Smooth muscle cell (in vitro differentiated cells): ENCODE data around the gene MICAL3. TPM values are rescaled to one million over a fixed set of nuclear protein-coding genes. Genes with fewer than 3 reads are reported as not detected.

Source experiments
- DNase-seq: peaks from one replicate; lab custom pipeline; 2025; ENCODE audit not compliant: unreplicated experiment; lab: John Stamatoyannopoulos, UW
- H2AFZ ChIP-seq: fragments of 200-600 bp; sonication (generic); 2 replicates; pipeline ENCODE4 v1.6.0; 2016; ENCODE audit warnings: antibody characterized with exemption, low read depth, mild to moderate bottlenecking
- H3F3A ChIP-seq: fragments of 200-600 bp; sonication (generic); 2 replicates; pipeline ENCODE4 v1.6.0; 2017; ENCODE audit warnings: antibody characterized with exemption, low read depth
- H3K27ac ChIP-seq: fragments of 200-600 bp; sonication (generic); 2 replicates; pipeline ENCODE4 v1.5.1; 2016; ENCODE audit warnings: low read depth, mild to moderate bottlenecking
- H3K27me3 ChIP-seq: fragments of 200-600 bp; sonication (generic); 2 replicates; pipeline ENCODE4 v1.6.1; 2016; ENCODE audit warnings: low read depth, mild to moderate bottlenecking
- H3K36me3 ChIP-seq: fragments of 200-600 bp; sonication (generic); 2 replicates; pipeline ENCODE4 v1.5.1; 2016; ENCODE audit warnings: low read depth
- H3K4me1 ChIP-seq: fragments of 200-600 bp; sonication (generic); 2 replicates; pipeline ENCODE4 v1.5.1; 2016; ENCODE audit warnings: low read depth
- H3K4me2 ChIP-seq: fragments of 200-600 bp; sonication (generic); 2 replicates; pipeline ENCODE4 v1.6.0; 2016; ENCODE audit warnings: mild to moderate bottlenecking
- H3K4me3 ChIP-seq: fragments of 200-600 bp; sonication (generic); 2 replicates; pipeline ENCODE4 v1.5.1; 2016; ENCODE audit warnings: mild to moderate bottlenecking
- H3K79me2 ChIP-seq: fragments of 200-600 bp; sonication (generic); 2 replicates; pipeline ENCODE4 v1.6.0; 2016; ENCODE audit warnings: low read depth, mild to moderate bottlenecking
- H3K9ac ChIP-seq: fragments of 200-600 bp; sonication (generic); 2 replicates; pipeline ENCODE4 v1.6.0; 2016; ENCODE audit warnings: low read depth
- H3K9me3 ChIP-seq: fragments of 200-600 bp; sonication (generic); replicated peaks from 2 replicates; pipeline ENCODE4 v1.5.1; 2016; ENCODE audit warnings: low read depth
- H4K20me1 ChIP-seq: fragments of 200-600 bp; sonication (generic); 2 replicates; pipeline ENCODE4 v1.6.0; 2016; ENCODE audit warnings: low read depth
- WGBS: methylation state at CpG from one replicate; pipeline ENCODE4 v1.1.7; 2016; ENCODE audit warnings: low lambda C conversion rate; 5-methylcytosine and 5-hydroxymethylcytosine counted together
- polyA plus RNA-seq: library from polyadenylated mRNA; unstranded; fragments of >200 nt; fragmentation: Nextera tagmentation; extraction: Ambion mirVana; gene quantifications from 2 replicates; pipeline ENCODE4 v1.2.1, GENCODE V29; 2016
- total RNA-seq: library from RNA; depleted of rRNA; stranded (reverse); fragments of >200 nt; gene quantifications from 2 replicates; pipeline ENCODE4 v1.2.3, GENCODE V29; 2014
- TF ChIP-seq, protein P1 (sequence below): fragments of 200-600 bp; sonication (generic); IDR thresholded peaks from 2 replicates; pipeline ENCODE4 v1.5.1; 2017; ENCODE audit warnings: borderline replicate concordance, mild to moderate bottlenecking, antibody characterized with exemption; ENCODE audit not compliant: insufficient read depth, poor library complexity, severe bottlenecking

The MICAL3 gene
- total and polyA plus RNA-seq, 2 experiments from 2014 or later, result 3.1 to 28.6 TPM

DNA sequence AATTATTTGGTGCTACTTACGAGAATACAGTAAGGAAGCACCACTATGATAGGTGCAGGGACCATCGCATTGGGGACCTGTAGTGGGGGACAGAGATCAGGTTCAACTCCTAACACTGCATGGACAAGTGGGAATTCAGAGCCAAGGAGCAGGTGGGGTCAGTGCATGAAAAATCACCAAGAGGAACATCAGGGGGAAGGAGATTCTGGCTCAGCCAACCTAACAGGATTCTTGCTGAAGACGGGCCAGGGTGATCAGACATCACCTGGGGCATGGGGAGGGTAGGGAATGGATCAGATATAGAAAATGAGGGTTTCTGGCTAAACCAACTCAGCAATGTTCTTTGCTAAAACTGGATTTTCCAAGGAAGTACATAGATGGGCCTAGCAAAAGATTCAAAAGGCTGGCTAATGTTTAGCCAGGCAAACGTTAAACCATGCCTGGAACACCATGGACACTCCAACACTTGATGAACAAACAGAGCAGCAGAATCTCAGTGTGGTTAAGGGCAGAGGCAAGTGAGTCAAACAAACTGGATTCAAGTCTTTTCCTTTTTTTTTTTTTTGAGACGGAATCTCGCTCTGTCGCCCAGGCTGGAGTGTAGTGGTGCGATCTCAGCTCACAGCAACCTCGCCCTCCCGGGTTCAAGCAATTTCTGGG, 70.0 kb downstream of the MICAL3 start:
- Histone ChIP-seq H3K36me3 (no peaks in the 10 kb centered on the region), H3K27me3 (no peaks in the 10 kb centered on the region), H2AFZ (no peak overlapping the region), H3K79me2 (peaks cover 54% of the 10 kb centered on the region), H3K9me3 (no peaks in the 10 kb centered on the region), H3K4me2 (no peak overlapping the region), H3K27ac (no peak overlapping the region), H3K4me3 (no peak overlapping the region), H3F3A (peaks cover 6% of the 10 kb centered on the region), H3K4me1 (peaks cover 6% of the 10 kb centered on the region), H3K9ac (no peak overlapping the region), H4K20me1 (peaks cover 51% of the 10 kb centered on the region)
- DNase-seq, result no peak
- WGBS, result 97% methylated on average over 7 of the region's 10 CpGs
- TF ChIP-seq, protein P1, sequence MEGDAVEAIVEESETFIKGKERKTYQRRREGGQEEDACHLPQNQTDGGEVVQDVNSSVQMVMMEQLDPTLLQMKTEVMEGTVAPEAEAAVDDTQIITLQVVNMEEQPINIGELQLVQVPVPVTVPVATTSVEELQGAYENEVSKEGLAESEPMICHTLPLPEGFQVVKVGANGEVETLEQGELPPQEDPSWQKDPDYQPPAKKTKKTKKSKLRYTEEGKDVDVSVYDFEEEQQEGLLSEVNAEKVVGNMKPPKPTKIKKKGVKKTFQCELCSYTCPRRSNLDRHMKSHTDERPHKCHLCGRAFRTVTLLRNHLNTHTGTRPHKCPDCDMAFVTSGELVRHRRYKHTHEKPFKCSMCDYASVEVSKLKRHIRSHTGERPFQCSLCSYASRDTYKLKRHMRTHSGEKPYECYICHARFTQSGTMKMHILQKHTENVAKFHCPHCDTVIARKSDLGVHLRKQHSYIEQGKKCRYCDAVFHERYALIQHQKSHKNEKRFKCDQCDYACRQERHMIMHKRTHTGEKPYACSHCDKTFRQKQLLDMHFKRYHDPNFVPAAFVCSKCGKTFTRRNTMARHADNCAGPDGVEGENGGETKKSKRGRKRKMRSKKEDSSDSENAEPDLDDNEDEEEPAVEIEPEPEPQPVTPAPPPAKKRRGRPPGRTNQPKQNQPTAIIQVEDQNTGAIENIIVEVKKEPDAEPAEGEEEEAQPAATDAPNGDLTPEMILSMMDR, result no peak

DNA sequence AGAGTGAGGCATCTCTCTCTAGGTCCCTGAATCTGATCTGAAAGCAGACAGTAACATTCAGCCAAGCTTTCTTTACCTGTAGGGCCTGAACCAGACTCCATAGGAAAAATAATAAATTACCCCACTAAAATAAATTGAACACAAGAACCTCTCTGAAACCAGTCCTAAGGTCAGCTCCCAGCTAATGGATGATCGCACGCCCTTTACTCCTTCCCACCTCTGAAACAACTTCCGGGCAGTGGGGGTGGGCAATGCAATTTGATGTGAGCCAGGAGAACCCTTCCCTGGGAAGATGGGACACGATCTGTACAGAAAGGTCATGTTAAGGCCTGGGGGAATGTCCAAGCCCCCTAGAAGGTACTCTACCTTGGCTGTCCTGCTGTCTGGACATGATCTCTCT, 71.2 kb downstream of the MICAL3 start:
- H2AFZ ChIP-seq, result no peak overlapping the region
- H3K27me3 ChIP-seq, result no peaks in the 10 kb centered on the region
- TF ChIP-seq, protein P1, result no peak
- peaks cover 56% of the 10 kb centered on the region for H3K79me2 ChIP-seq
- H3K4me2 ChIP-seq, result no peak overlapping the region
- 94% methylated on average over 4 of the region's 4 CpGs for WGBS
- H3K27ac ChIP-seq, result no peak overlapping the region
- H3K4me1 ChIP-seq, result peaks cover 6% of the 10 kb centered on the region
- H4K20me1 ChIP-seq, result peaks cover 60% of the 10 kb centered on the region
- H3K9me3 ChIP-seq, result no peaks in the 10 kb centered on the region
- no peak overlapping the region for H3K9ac ChIP-seq
- H3K4me3 ChIP-seq, result no peak overlapping the region
- H3F3A ChIP-seq, result peaks cover 8% of the 10 kb centered on the region
- H3K36me3 ChIP-seq, result no peaks in the 10 kb centered on the region
- DNase-seq, result no peak

DNA sequence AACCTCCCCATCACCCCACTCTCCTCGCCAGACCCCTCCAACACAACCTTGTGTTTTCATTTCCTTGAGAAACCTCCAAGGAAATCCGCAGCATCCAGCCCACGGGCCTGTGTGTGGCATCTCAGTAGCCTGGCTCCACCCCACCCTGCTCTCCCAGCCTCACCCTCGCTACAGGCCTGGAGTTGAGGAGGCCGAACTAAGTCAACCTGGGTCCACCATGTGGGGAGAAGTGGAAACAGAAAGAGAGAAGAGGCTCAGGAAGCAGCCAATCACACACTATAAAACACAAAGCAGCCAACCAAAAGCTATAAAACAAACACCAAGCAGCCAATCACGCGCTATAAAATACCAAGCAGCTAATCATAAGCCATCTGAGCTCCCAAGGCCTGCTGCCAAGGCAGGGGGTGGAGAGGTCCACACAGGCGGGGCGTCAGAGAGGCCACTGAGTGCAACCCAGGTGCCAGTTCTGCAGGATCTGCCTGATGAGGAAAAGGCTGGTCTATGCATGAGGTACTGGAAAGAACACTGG, 72.0 kb downstream of the MICAL3 start:
- Histone ChIP-seq H3K79me2 (peaks cover 62% of the 10 kb centered on the region), H3K36me3 (no peaks in the 10 kb centered on the region), H3F3A (peaks cover 8% of the 10 kb centered on the region), H3K27ac (no peak overlapping the region), H3K27me3 (no peaks in the 10 kb centered on the region), H3K9ac (no peak overlapping the region), H4K20me1 (peaks cover 66% of the 10 kb centered on the region), H3K4me2 (no peak overlapping the region), H3K9me3 (no peaks in the 10 kb centered on the region), H2AFZ (no peak overlapping the region), H3K4me3 (no peak overlapping the region), H3K4me1 (peaks cover 6% of the 10 kb centered on the region)
- WGBS, result 97% methylated on average over 9 of the region's 9 CpGs
- TF ChIP-seq, protein P1, result no peak
- DNase-seq, result no peak

DNA sequence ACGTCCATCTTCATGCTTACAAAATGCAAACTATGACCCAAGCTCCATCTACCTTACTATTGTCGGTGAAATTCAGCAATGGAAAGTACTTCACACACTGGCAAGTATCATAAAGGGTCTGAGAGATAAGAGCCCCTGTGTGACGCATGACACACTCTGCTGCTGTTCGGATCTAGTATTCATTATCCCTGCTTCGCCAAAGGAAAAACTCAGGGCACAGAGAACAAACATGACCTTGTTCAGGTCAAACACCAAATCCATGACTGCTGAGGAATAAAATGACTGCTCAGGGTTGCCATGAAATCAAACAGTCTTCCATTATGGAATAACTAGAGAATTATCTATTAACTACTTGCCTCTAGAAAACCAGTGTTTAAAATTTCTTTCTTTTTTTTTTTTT, 73.0 kb downstream of the MICAL3 start:
- Histone ChIP-seq H3F3A (peaks cover 8% of the 10 kb centered on the region), H3K79me2 (peaks cover 66% of the 10 kb centered on the region), H3K27me3 (no peaks in the 10 kb centered on the region), H2AFZ (no peak overlapping the region), H3K4me2 (peak overlapping the region; percentile 15), H4K20me1 (peaks cover 76% of the 10 kb centered on the region), H3K4me3 (no peak overlapping the region), H3K9ac (no peak overlapping the region), H3K36me3 (no peaks in the 10 kb centered on the region), H3K9me3 (no peaks in the 10 kb centered on the region), H3K27ac (peak overlapping the region; percentile 29), H3K4me1 (peaks cover 13% of the 10 kb centered on the region)
- TF ChIP-seq, protein P1, result no peak
- no peak for DNase-seq
- WGBS, result 54% methylated on average over 5 of the region's 5 CpGs
